HepG2 (cell line): ENCODE data around the gene HERC6. TPM values are rescaled to one million over a fixed set of nuclear protein-coding genes. Genes with fewer than 3 reads are reported as not detected.

Experiments
- ARID3A ChIP-seq: IDR thresholded peaks from 2 replicates; pipeline ENCODE4 v1.6.1; 2012; ENCODE audit warnings: low read depth, low read length, improper control_type of control experiment
- CAMTA2 ChIP-seq: sonication (generic); formaldehyde crosslinking; IDR thresholded peaks from 2 replicates; pipeline ENCODE4 v1.4.0; 2020; ENCODE audit warnings: mild to moderate bottlenecking, missing genetic modification reagents, borderline replicate concordance
- FIP1L1 ChIP-seq: fragments of 200-400 bp; formaldehyde crosslinking; IDR thresholded peaks from 2 replicates; pipeline ENCODE4 v1.6.1; 2018; ENCODE audit warnings: low read depth, mild to moderate bottlenecking, low read length, moderate library complexity, borderline replicate concordance; ENCODE audit not compliant: insufficient read depth
- KLF9 ChIP-seq: IDR thresholded peaks from 2 replicates; pipeline ENCODE4 v1.6.1; 2016; ENCODE audit warnings: low read depth
- PAXIP1 ChIP-seq: sonication (generic); formaldehyde crosslinking; conservative IDR thresholded peaks from 2 replicates; pipeline ENCODE4 v1.4.0; 2020; ENCODE audit warnings: mild to moderate bottlenecking, missing genetic modification reagents, moderate library complexity
- PCBP1 ChIP-seq: fragments of 200-400 bp; formaldehyde crosslinking; IDR thresholded peaks from 2 replicates; pipeline ENCODE4 v1.6.1; 2017; ENCODE audit warnings: mild to moderate bottlenecking, low read depth, low read length, borderline replicate concordance
- RFXANK ChIP-seq: IDR thresholded peaks from 2 replicates; pipeline ENCODE4 v1.6.1; 2016
- SOX13 ChIP-seq, 3 experiments: fragments of 450-650 bp in 1 of 3; sonication (generic) in 1 of 3; formaldehyde crosslinking in 1 of 3; IDR thresholded peaks in 2 of 3; conservative IDR thresholded peaks in 1 of 3; 2 replicates each; pipeline versions ENCODE4 v1.5.0 to v1.6.1; 2016 to 2020; ENCODE audit warnings: antibody characterized with exemption in 1 of 3, mild to moderate bottlenecking in 1 of 3, missing compliant biosample characterization in 1 of 3, missing genetic modification reagents in 1 of 3, moderate library complexity in 1 of 3
- ZFX ChIP-seq: sonication (generic); formaldehyde crosslinking; IDR thresholded peaks from 2 replicates; pipeline ENCODE4 v1.4.0; 2020; ENCODE audit warnings: mild to moderate bottlenecking, low read depth, missing genetic modification reagents, moderate library complexity
- ZNF614 ChIP-seq: IDR thresholded peaks from 2 replicates; pipeline ENCODE4 v1.6.1; 2018; ENCODE audit warnings: missing biosample characterization, missing genetic modification reagents, inconsistent platforms, borderline replicate concordance
- ZNF652 ChIP-seq: IDR thresholded peaks from 2 replicates; pipeline ENCODE4 v1.6.1; 2016; ENCODE audit warnings: low read depth, borderline replicate concordance
- polyA plus RNA-seq, 8 experiments: library from polyadenylated mRNA; depleted of rRNA in 3 of 8; stranded (reverse) in 7 of 8; unstranded in 1 of 8; fragments of >200 nt; fragmentation: Illumina TruSeq in 4 of 8; extraction: Trizol in 4 of 8; gene quantifications; 2 replicates each; pipeline versions ENCODE4 v1.2.1 to v1.2.3, GENCODE V29; 2011 to 2016; ENCODE audit warnings: low read depth in 4 of 8, missing spikeins in 1 of 8, mixed read lengths in 1 of 8; ENCODE audit not compliant: insufficient read depth in 1 of 8
- total RNA-seq, 5 experiments: library from RNA; depleted of rRNA; stranded (reverse); fragments of >200 nt; fragmentation: Illumina TruSeq; extraction: Trizol; gene quantifications; 2 replicates each; pipeline ENCODE4 v1.2.3, GENCODE V29; 2016; ENCODE audit warnings: low read depth in 1 of 5
- TF ChIP-seq, protein P1 (sequence below): sonication (generic); formaldehyde crosslinking; conservative IDR thresholded peaks from 2 replicates; pipeline ENCODE4 v1.4.0; 2020; ENCODE audit warnings: missing genetic modification reagents
- TF ChIP-seq, protein P2 (sequence below): sonication (generic); formaldehyde crosslinking; IDR thresholded peaks from 2 replicates; pipeline ENCODE4 v1.4.0; 2020; ENCODE audit warnings: mild to moderate bottlenecking, missing genetic modification reagents
- TF ChIP-seq, protein P3 (sequence below), 2 experiments: sonication (generic) in 1 of 2; formaldehyde crosslinking in 1 of 2; IDR thresholded peaks; 2 replicates each; pipeline versions ENCODE4 v1.5.1 to v1.6.1; 2011 to 2020; ENCODE audit warnings: borderline replicate concordance in 1 of 2, low read depth in 1 of 2, low read length in 1 of 2, mild to moderate bottlenecking in 1 of 2, missing genetic modification reagents in 1 of 2, moderate library complexity in 1 of 2
- TF ChIP-seq, protein P4 (sequence below): IDR thresholded peaks from 2 replicates; pipeline ENCODE4 v1.6.1; 2016; ENCODE audit warnings: mild to moderate bottlenecking

Gene HERC6
- total and polyA plus RNA-seq, 2 of the 13 experiments (the other 11 are each of a cell fraction or from before 2014, with no cell fraction given), result 0.50 to 2.0 TPM

DNA sequence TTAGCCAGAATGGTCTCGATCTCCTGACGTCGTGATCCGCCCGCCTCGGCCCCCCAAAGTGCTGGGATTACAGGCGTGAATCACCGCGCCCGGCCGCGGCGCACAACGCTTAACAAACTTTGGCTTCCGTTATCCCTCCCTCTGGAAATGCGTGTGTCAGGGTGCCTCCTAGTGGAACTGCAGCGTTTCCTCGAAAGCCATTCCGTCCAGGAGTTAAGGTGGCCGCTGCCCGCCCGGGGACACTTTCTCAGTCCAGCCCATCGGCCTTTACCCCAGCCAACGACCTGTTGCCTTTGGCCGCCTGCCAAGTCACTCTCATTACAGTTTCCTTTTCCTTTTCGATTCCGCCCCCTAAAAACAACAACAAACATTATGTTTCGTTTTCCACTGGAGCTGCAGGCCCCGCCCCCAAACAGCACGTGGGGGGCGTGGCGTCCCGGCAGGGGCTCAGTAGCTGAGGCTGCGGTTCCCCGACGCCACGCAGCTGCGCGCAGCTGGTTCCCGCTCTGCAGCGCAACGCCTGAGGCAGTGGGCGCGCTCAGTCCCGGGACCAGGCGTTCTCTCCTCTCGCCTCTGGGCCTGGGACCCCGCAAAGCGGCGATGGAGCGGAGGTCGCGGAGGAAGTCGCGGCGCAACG, 78.1 kb downstream of the HERC6 start, which contains the start of gene HERC5 (continued):
- TF ChIP-seq PAXIP1, result peak; percentile 52
- no peak for TF ChIP-seq FIP1L1
- TF ChIP-seq, protein P1, sequence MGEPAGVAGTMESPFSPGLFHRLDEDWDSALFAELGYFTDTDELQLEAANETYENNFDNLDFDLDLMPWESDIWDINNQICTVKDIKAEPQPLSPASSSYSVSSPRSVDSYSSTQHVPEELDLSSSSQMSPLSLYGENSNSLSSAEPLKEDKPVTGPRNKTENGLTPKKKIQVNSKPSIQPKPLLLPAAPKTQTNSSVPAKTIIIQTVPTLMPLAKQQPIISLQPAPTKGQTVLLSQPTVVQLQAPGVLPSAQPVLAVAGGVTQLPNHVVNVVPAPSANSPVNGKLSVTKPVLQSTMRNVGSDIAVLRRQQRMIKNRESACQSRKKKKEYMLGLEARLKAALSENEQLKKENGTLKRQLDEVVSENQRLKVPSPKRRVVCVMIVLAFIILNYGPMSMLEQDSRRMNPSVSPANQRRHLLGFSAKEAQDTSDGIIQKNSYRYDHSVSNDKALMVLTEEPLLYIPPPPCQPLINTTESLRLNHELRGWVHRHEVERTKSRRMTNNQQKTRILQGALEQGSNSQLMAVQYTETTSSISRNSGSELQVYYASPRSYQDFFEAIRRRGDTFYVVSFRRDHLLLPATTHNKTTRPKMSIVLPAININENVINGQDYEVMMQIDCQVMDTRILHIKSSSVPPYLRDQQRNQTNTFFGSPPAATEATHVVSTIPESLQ (CRISPR knock-in tag), result no peak
- peak; percentile 21; the same call in 1 of the 2 replicates for TF ChIP-seq ARID3A
- TF ChIP-seq, protein P2, sequence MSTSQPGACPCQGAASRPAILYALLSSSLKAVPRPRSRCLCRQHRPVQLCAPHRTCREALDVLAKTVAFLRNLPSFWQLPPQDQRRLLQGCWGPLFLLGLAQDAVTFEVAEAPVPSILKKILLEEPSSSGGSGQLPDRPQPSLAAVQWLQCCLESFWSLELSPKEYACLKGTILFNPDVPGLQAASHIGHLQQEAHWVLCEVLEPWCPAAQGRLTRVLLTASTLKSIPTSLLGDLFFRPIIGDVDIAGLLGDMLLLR (CRISPR knock-in tag), result 0 out of 2 replicates have a peak, but pooled peaks have one; percentile 39
- no peak for TF ChIP-seq KLF9 (CRISPR knock-in tag)
- TF ChIP-seq ZFX (CRISPR knock-in tag), result peak; percentile 49
- TF ChIP-seq, protein P3, sequence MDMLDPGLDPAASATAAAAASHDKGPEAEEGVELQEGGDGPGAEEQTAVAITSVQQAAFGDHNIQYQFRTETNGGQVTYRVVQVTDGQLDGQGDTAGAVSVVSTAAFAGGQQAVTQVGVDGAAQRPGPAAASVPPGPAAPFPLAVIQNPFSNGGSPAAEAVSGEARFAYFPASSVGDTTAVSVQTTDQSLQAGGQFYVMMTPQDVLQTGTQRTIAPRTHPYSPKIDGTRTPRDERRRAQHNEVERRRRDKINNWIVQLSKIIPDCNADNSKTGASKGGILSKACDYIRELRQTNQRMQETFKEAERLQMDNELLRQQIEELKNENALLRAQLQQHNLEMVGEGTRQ (IDR thresholded peaks at IDR 0.05; ENCODE audit: low read depth, low read length), result no peak
- TF ChIP-seq, protein P3 (CRISPR knock-in tag; IDR thresholded peaks at IDR 0.05; ENCODE audit: borderline replicate concordance), result peak; percentile 76; the same call in 1 of the 2 replicates
- TF ChIP-seq RFXANK, result no peak
- TF ChIP-seq ZNF652, result peak; percentile 40; the same call in 1 of the 2 replicates
- 0 out of 2 replicates have a peak, but pooled peaks have one; percentile 44 for TF ChIP-seq PCBP1
- peak; percentile 57; the same call in 1 of the 2 replicates for TF ChIP-seq CAMTA2 (CRISPR knock-in tag)
- TF ChIP-seq, protein P4, sequence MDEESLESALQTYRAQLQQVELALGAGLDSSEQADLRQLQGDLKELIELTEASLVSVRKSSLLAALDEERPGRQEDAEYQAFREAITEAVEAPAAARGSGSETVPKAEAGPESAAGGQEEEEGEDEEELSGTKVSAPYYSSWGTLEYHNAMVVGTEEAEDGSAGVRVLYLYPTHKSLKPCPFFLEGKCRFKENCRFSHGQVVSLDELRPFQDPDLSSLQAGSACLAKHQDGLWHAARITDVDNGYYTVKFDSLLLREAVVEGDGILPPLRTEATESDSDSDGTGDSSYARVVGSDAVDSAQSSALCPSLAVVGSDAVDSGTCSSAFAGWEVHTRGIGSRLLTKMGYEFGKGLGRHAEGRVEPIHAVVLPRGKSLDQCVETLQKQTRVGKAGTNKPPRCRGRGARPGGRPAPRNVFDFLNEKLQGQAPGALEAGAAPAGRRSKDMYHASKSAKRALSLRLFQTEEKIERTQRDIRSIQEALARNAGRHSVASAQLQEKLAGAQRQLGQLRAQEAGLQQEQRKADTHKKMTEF (CRISPR knock-in tag), result peak; percentile 81
- no peak for TF ChIP-seq SOX13 (IDR thresholded peaks at IDR 0.05)
- peak in 1 of 2 experiments; percentile 27; a peak in 1 of 4 replicates for TF ChIP-seq SOX13 (CRISPR knock-in tag; conservative IDR thresholded peaks at IDR 0.05 in 1 of 2, IDR thresholded peaks at IDR 0.05 in 1 of 2)
- peak; percentile 62; the same call in 1 of the 2 replicates for TF ChIP-seq ZNF614 (CRISPR knock-in tag)
